Measurements from ENCODE around the gene CABCOCO1.

- TF ChIP-seq POLR2AphosphoS5 (IDR thresholded peaks at IDR 0.05; ENCODE audit: low read depth, low read length): no peak
- no peak for TF ChIP-seq SIN3A (IDR thresholded peaks at IDR 0.05; ENCODE audit: borderline replicate concordance, insufficient read depth, low read length)
- TF ChIP-seq TAF1 (IDR thresholded peaks at IDR 0.05; ENCODE audit: borderline replicate concordance, insufficient read depth, low read length): no peak
Measured at GRCh38 chr10:61797304-61798153, 134.8 kb downstream of the CABCOCO1 start.

Data from PFSK-1 (cell line).